Activated CD8-positive, alpha-beta T cell treated with anti-CD3 and anti-CD28 coated beads, Interleukin-2, amount 10 ng/mL, durations not matched to agents 7 days and 5 days (primary cell): ENCODE data around the gene GTF2IRD1. TPM values are rescaled to one million over a fixed set of nuclear protein-coding genes. Genes with fewer than 3 reads are reported as not detected.
"Not testable (repeated sequence)": the region's sequence is repeated elsewhere in the genome, so short reads cannot be mapped to it uniquely, and the experiment has no call there.

ENCODE experiments used
- ATAC-seq: fragments of 150-1000 bp; cut with Tn5 transposase; one replicate; pipeline ENCODE4 v1.10.0; 2021; ENCODE audit warnings: moderate library complexity
- CTCF ChIA-PET: fragments of 350-600 bp; sonication (Branson Sonifier 250); formaldehyde crosslinking; loops from one replicate; lab custom pipeline; 2021; ENCODE audit warnings: antibody characterized with exemption; lab: Charles Lee
- POLR2A ChIA-PET: fragments of 350-600 bp; sonication (Branson Sonifier 250); formaldehyde crosslinking; loops from one replicate; lab custom pipeline; 2021; ENCODE audit warnings: antibody characterized with exemption; lab: Charles Lee
- DNase-seq: peaks from one replicate; pipeline ENCODE4 v3.0.0-alpha.2; 2020
- H3K27ac Mint-ChIP-seq: one replicate; pipeline ENCODE4 v1.8.0; 2021; ENCODE audit warnings: mild to moderate bottlenecking, mixed read lengths
- H3K27me3 Mint-ChIP-seq: one replicate; pipeline ENCODE4 v1.8.0; 2021; ENCODE audit warnings: low read depth, mixed read lengths
- H3K36me3 Mint-ChIP-seq: one replicate; pipeline ENCODE4 v1.8.0; 2021; ENCODE audit warnings: low read depth, mixed read lengths
- H3K4me1 Mint-ChIP-seq: one replicate; pipeline ENCODE4 v1.8.0; 2021; ENCODE audit warnings: low read depth, mixed read lengths
- H3K4me3 Mint-ChIP-seq: one replicate; pipeline ENCODE4 v1.8.0; 2021; ENCODE audit warnings: mild to moderate bottlenecking, mixed read lengths
- H3K9me3 Mint-ChIP-seq: one replicate; pipeline ENCODE4 v1.8.0; 2022; ENCODE audit warnings: mixed read lengths; ENCODE audit not compliant: insufficient read depth
- total RNA-seq, 2 experiments: library from RNA; stranded (reverse); gene quantifications; one replicate each; pipeline ENCODE4 v1.2.3, GENCODE V29; 2021

GTF2IRD1 gene
- total RNA-seq, 2 experiments from 2014 or later: not detected

DNA sequence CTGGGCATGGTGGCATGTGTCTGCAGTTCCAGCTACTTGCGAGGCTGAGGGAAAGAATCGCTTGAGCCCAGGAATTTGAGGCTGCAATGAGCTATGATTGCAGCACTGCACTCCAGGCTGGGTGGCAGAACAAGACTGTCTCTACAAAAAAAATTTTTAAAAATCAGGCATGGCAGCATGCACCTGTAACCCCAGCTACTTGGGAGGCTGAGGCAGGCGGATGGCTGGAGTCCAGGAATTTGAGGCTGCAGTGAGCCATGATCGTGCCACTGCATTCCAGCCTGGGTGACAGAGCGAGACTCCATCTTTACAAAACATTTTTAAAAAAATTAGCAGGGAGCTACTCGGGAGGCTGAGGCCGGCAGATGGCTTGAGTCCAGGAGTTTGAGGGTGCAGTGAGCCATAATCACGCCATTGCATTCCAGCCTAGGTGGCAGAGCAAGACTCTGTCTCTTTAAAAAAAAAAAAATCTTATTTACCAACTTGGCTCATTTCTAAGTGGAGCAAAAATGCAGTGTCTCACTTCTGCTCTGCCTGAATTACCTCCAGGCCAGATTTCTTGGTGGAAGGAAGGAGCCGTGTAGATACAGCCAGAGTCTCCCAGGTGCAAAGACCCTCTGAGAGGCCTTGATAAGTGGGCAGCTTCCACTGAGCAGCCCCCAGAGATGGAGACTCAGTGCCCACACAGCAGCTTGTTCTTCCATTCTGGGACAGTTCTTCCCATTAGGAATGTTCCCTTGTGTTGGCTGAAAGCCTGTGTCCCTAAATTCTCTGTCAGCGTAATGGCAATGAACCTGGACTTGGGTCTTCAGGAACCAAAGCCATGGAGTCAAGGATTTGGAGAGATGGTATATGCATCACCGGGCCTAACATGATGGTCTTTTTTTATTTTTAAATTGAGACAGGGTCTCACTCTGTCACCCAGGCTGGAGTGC lies 30.0 kb downstream of the GTF2IRD1 start:
- Mint-ChIP-seq H3K27ac (no peak overlapping the region), H3K9me3 (no peaks in the 10 kb centered on the region), H3K4me3 (no peak overlapping the region), H3K36me3 (no peaks in the 10 kb centered on the region), H3K4me1 (no peaks in the 10 kb centered on the region), H3K27me3 (peaks cover 2% of the 10 kb centered on the region)
- ATAC-seq (no peak), DNase-seq (no peak)
- CTCF ChIA-PET: no interaction called here
- POLR2A ChIA-PET: interaction anchor here (0.6 kb wide), 1 partner anchor 385 kb away, joined by 3 read pairs; no protein-coding TSS in a partner anchor

DNA sequence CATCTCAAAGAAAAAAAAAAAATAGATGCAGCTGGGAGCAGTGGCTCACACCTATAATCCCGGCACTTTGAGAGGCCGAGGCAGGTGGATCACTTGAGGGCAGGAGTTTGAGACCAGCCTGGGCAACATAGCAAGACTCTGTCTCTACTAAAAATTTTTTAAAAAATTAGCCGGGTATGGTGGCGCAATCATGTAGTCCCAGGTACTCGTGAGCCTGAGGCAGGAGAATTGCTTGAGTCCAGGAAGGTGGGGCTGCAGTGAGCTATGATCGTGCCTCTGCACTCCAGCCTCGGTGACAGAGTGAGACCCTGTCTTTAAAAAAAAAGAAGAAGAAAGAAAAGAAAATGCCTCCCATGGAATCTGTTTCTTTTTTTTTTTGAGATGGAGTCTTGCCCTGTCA lies 31.9 kb downstream of the GTF2IRD1 start:
- POLR2A ChIA-PET: no interaction called here
- Mint-ChIP-seq H3K9me3 (no peaks in the 10 kb centered on the region), H3K4me1 (no peaks in the 10 kb centered on the region), H3K27ac (no peak overlapping the region), H3K36me3 (no peaks in the 10 kb centered on the region), H3K4me3 (no peak overlapping the region), H3K27me3 (peaks cover 3% of the 10 kb centered on the region)
- ATAC-seq (no peak), DNase-seq (no peak)
- CTCF ChIA-PET: no interaction called here

DNA sequence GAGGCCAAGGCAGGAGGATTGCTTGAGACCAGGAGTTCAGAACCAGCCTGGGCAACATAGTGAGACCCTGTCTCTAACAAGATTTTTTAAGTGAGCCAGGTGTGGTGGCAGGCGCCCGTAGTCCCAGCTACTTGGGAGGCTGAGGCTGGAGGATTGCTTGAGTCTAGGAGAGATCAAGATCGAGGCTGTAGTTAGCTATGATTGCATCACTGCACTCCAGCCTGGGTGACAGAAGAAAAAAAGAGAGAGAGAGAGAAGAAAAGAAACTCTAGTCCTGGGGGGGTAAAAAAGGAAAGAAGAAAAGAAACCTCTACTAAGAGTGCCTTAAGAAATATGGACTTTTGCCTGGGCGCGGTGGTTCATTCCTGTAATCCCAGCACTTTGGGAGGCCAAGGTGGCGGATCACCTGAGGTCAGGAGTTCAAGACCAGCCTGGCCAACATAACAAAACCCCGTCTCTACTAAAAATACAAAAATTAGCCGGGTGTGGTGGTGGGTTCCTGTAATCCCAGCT lies 34.9 kb downstream of the GTF2IRD1 start:
- H3K4me1 Mint-ChIP-seq, H3K9me3 Mint-ChIP-seq, ATAC-seq, H3K4me3 Mint-ChIP-seq, DNase-seq, H3K27ac Mint-ChIP-seq, CTCF ChIA-PET, POLR2A ChIA-PET, H3K36me3 Mint-ChIP-seq, H3K27me3 Mint-ChIP-seq: not testable (repeated sequence)

DNA sequence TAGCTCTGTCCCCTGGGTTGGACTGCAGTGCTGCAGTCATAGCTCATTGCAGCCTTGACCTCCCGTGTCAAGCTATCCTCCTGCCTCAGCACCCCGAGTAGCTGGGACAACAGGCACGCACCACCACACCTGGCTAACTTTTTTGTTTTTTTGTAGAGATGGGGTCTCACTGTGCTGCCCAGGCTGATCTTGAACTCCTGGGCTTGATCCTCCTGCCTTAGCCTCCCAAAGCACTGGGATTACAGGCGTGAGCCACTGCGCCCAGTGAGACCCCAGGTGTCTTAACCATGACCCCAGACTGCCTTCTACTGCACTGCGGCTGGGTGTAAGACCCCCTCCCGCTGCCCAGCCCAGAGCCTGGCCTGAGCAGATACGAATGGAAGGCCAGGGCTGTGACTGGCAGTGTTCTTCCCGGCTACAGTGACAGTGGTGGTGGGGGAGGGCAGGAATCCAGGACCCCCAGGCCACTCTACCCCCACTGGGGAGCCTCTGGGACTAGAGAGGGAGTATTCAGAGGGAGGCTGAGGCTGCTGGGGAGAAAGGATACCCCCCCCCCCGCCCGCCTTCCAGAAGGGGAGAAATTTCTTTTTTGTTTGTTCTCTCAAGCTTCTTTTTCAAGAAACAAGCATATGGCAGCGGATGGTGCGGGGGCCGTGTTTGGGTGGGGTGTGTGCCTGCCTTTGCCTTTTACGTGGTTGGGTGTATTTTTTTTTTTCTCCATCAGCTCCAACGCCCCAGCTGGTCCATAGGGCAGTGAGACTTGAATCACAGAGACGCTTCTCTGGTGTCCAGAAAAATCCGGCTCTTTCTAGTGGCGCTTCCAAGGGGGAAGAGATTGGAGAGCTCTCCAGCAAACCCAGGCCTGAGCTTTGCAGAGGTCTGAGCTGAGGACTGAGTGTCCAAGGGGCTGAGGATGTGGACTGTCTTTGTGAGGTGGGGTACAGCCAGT lies 36.6 kb downstream of the GTF2IRD1 start:
- Mint-ChIP-seq H3K27ac (no peak overlapping the region), H3K4me3 (no peak overlapping the region), H3K27me3 (peaks cover 3% of the 10 kb centered on the region), H3K4me1 (no peaks in the 10 kb centered on the region), H3K9me3 (no peaks in the 10 kb centered on the region), H3K36me3 (no peaks in the 10 kb centered on the region)
- ATAC-seq (no peak), DNase-seq (no peak)
- POLR2A ChIA-PET: no interaction called here
- CTCF ChIA-PET: no interaction called here

DNA sequence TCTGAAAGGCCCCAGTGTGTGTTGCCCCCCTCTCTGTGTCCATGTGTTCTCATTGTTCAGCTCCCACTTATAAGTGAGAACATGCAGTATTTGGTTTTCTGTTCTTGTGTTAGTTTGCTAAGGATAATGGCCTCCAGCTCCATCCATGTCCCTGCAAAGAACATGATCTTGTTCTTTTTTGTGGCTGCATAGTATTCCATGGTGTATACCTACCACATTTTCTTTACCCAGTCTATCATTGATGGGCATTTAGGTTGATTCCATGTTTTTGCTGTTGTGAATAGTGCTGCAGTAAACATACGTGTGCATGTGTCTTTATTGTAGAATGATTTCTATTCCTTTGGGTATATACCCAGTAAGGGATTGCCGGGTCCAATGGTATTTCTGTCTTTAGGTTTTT lies 37.8 kb downstream of the GTF2IRD1 start:
- H3K9me3 Mint-ChIP-seq, H3K27me3 Mint-ChIP-seq, DNase-seq, H3K36me3 Mint-ChIP-seq, H3K4me1 Mint-ChIP-seq, H3K4me3 Mint-ChIP-seq, ATAC-seq, H3K27ac Mint-ChIP-seq, POLR2A ChIA-PET, CTCF ChIA-PET: not testable (repeated sequence)

DNA sequence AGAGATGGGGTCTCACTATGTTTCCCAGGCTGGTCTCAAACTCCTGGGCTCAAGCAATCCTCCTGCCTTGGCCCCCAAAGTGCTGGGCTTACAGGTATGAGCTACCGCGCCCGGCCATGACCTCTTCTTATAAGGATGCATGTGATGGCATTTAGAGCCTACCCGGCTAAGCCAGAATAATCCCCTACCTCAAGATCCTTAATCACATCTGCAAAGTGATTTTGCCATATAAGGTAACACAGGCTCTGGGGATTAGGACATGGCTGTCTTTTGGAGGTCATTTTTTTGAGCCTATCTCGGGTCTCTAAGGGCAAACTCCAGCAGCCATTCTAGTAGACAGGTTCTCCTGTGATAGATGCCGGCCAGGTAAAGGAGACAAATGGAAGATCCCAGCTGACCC lies 39.6 kb downstream of the GTF2IRD1 start:
- Mint-ChIP-seq H3K27ac (no peak overlapping the region), H3K4me3 (no peak overlapping the region), H3K27me3 (peaks cover 2% of the 10 kb centered on the region), H3K9me3 (no peaks in the 10 kb centered on the region), H3K4me1 (no peaks in the 10 kb centered on the region), H3K36me3 (no peaks in the 10 kb centered on the region)
- DNase-seq (no peak), ATAC-seq (no peak)
- ChIA-PET CTCF (no interaction called here), POLR2A (no interaction called here)

DNA sequence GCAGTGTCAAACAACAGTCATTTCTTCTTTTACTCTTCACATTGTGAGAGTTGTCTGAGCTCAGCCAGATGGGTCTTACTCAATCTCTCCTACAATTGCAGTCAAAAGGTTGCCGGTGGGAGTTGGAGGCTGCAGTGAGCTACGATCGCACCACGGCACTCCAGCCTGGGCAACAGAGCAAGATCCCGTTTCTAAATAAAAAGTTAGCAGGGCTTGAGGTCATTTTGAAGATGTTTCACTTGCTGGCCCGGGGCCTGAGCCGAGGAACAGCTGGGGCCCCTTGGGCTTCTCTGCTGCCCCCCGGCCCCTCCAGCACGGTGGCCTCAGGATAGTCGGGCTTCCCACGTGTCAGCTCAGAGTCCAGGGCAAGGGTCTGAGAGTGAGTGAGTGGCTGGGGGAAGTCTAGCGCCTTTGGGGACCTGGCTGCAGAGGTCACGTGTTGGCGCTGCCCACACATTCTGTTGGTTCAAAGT lies 40.4 kb downstream of the GTF2IRD1 start:
- ChIA-PET CTCF (no interaction called here), POLR2A (no interaction called here)
- Mint-ChIP-seq H3K27me3 (peaks cover under 1% of the 10 kb centered on the region), H3K4me3 (no peak overlapping the region), H3K27ac (no peak overlapping the region), H3K9me3 (no peaks in the 10 kb centered on the region), H3K4me1 (no peaks in the 10 kb centered on the region), H3K36me3 (no peaks in the 10 kb centered on the region)
- ATAC-seq (no peak), DNase-seq (no peak)

DNA sequence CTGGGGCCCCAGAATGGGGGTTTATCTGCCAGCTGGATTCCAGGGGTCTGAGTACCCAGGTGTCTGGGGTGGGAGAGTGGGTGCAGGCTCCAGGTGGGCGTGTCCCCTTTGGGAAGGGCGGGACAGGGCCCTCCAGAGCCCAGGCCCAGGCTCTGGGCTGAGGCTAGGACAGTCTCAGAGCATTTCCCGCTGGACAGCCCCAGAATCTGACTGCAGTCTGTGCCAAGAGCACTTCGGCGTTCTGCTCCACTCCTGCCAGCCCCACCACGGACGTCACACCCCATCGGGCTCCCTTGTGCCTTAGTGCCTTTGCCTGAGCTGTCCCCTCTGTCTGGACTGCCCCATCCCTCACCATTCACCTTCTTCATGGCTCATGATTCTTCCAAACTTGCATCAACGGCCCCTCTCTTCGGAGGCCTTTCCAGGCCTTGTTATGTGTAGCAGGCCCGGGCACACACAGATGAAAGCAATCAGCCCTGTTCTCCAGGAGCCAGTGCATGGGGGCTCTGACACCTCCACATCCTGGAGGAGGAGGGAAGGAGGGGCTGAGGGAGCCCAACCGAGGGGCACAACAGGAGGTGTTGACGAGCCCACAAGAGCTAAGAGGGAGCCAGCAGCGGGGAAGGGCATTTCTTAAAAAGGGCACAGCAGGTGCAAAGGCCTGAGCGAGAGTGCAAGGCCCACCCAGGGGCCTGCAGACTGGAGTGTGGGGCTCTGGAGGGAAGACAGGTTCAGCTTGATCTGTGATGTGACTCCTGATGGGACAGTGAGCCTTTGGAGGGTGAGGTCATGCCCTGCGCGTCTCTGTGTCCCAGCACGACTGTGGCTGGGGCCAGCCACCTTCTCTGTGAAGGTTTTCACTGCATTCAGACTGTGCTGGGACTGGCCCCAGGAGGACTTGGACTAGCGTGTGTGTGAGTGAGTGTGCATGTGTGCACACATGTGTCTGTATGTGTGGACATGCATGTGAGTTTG lies 41.7 kb downstream of the GTF2IRD1 start:
- Mint-ChIP-seq H3K9me3 (no peaks in the 10 kb centered on the region), H3K27me3 (no peaks in the 10 kb centered on the region), H3K4me1 (no peaks in the 10 kb centered on the region), H3K36me3 (no peaks in the 10 kb centered on the region), H3K27ac (no peak overlapping the region), H3K4me3 (no peak overlapping the region)
- DNase-seq: no peak
- CTCF ChIA-PET: no interaction called here
- POLR2A ChIA-PET: no interaction called here
- no peak for ATAC-seq

DNA sequence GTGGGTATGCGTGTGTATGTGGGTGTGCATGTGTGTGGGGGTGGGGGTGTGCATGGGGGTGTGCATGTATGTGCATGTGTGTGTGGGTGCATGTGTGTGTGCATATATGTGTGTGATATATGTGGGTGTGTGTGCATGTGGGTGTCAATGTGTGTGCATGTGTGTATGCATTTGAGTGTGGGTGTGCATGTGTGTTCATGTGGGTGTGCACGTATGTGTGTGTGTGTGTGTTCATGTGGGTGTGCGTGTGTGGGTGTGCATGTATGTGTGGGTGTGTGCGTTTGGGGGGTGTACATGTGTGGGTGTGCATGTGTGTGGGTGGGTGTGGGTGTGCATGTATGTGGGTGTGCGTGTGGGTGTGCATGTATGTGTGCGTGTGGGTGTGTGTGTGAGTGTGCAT lies 42.6 kb downstream of the GTF2IRD1 start:
- no peak for ATAC-seq
- DNase-seq: no peak

DNA sequence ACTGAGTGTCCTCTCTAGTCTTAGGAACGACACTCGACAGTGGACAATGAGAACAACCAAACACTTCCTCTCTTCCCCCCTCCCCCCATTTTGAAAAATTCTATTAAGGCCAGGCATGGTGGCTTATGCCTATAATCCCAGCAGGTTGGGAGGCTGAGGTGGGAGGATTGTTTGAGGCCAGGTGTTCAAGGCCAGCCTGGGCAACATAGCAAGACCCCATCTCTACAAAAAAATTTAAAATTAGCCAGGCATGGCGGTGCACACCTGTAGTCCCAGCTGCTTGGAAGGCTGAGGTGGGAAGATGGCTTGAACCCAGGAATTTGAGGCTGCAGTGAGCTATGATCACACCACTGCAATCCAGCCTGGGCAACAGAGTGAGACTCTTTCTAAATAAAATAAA lies 43.1 kb downstream of the GTF2IRD1 start:
- ATAC-seq, H3K9me3 Mint-ChIP-seq, POLR2A ChIA-PET, CTCF ChIA-PET, H3K4me1 Mint-ChIP-seq, H3K4me3 Mint-ChIP-seq, DNase-seq, H3K27me3 Mint-ChIP-seq, H3K27ac Mint-ChIP-seq, H3K36me3 Mint-ChIP-seq: not testable (repeated sequence)

More for the DNA sequence above, 42.6 kb downstream of the GTF2IRD1 start:
- CTCF ChIA-PET: no interaction called here
- Mint-ChIP-seq H3K36me3 (no peaks in the 10 kb centered on the region), H3K4me3 (no peak overlapping the region), H3K4me1 (no peaks in the 10 kb centered on the region), H3K27ac (no peak overlapping the region), H3K9me3 (no peaks in the 10 kb centered on the region), H3K27me3 (no peaks in the 10 kb centered on the region)
- POLR2A ChIA-PET: no interaction called here

DNA sequence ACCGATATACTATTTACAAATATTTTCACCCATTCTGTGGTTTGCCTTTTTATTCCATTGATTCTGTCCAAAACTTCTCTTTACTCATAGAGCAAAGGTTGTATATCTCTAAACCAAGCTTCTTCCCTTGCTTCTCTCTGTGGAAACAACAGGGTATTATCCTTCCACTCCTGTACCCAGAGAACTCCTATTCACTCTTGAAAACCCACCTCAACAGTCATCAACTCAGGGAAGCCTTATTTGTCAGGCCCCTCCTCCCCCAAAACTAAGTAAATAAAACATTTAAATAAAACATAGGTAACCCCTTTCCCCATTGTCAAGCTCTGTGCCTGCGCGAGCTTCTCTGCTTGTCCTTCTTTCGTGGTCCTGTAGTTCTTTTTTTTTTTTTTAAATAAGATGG lies 44.6 kb downstream of the GTF2IRD1 start:
- no peak overlapping the region for H3K4me3 Mint-ChIP-seq
- no peaks in the 10 kb centered on the region for H3K36me3 Mint-ChIP-seq
- POLR2A ChIA-PET: no interaction called here
- no peak for ATAC-seq
- H3K9me3 Mint-ChIP-seq: no peaks in the 10 kb centered on the region
- H3K4me1 Mint-ChIP-seq: no peaks in the 10 kb centered on the region
- CTCF ChIA-PET: interaction anchor here (0.6 kb wide), 1 partner anchor 1182 kb away, joined by 3 read pairs; no protein-coding TSS in a partner anchor
- no peaks in the 10 kb centered on the region for H3K27me3 Mint-ChIP-seq
- H3K27ac Mint-ChIP-seq: no peak overlapping the region
- DNase-seq: no peak
